VCaP (cell line): ENCODE measurements around the gene CDC5L.

Experiments used
- H3K27ac ChIP-seq: fragments of 450-650 bp; 2 replicates; pipeline ENCODE4 v1.5.1; 2017
- TF ChIP-seq, protein P1 (sequence below): fragments of 450-650 bp; conservative IDR thresholded peaks from 2 replicates; pipeline ENCODE4 v1.5.1; 2017; ENCODE audit warnings: mild to moderate bottlenecking, moderate library complexity

Gene CDC5L

DNA sequence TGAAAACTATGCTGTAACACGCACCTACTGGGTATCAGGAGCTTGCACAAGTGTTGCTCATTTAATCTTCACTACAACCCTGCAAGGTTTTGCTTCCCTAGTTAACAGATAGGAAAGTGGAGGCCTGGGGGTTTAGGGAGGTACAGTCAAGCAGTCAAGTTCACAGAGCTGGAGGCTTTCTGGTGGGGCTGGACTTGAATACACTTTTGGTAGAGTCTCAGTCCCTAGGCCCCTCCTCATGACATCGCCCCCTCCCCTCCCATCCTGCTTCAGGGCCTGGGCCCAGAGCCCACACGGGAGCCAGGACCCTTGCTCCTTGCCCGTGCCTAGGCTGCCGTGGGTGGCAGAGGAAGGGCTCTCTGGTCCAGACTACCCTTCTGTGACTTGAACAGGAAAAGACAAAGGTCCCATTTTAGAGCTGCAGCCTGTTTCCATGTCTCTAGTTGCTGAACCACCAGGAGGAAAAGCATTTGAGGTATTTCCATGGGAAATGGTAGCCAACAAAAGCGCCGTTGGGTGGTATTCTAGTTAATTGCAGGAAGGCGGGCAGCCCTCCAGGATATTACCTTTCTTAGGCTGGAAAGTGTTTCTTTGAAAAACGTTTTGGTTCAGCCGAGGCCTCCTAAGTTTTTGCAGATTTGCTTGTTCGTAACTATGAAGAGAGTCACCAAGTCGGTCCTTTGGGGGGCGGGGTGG lies 84.9 kb downstream of the CDC5L start:
- TF ChIP-seq, protein P1, sequence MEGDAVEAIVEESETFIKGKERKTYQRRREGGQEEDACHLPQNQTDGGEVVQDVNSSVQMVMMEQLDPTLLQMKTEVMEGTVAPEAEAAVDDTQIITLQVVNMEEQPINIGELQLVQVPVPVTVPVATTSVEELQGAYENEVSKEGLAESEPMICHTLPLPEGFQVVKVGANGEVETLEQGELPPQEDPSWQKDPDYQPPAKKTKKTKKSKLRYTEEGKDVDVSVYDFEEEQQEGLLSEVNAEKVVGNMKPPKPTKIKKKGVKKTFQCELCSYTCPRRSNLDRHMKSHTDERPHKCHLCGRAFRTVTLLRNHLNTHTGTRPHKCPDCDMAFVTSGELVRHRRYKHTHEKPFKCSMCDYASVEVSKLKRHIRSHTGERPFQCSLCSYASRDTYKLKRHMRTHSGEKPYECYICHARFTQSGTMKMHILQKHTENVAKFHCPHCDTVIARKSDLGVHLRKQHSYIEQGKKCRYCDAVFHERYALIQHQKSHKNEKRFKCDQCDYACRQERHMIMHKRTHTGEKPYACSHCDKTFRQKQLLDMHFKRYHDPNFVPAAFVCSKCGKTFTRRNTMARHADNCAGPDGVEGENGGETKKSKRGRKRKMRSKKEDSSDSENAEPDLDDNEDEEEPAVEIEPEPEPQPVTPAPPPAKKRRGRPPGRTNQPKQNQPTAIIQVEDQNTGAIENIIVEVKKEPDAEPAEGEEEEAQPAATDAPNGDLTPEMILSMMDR = no peak
- no peak overlapping the region for H3K27ac ChIP-seq

DNA sequence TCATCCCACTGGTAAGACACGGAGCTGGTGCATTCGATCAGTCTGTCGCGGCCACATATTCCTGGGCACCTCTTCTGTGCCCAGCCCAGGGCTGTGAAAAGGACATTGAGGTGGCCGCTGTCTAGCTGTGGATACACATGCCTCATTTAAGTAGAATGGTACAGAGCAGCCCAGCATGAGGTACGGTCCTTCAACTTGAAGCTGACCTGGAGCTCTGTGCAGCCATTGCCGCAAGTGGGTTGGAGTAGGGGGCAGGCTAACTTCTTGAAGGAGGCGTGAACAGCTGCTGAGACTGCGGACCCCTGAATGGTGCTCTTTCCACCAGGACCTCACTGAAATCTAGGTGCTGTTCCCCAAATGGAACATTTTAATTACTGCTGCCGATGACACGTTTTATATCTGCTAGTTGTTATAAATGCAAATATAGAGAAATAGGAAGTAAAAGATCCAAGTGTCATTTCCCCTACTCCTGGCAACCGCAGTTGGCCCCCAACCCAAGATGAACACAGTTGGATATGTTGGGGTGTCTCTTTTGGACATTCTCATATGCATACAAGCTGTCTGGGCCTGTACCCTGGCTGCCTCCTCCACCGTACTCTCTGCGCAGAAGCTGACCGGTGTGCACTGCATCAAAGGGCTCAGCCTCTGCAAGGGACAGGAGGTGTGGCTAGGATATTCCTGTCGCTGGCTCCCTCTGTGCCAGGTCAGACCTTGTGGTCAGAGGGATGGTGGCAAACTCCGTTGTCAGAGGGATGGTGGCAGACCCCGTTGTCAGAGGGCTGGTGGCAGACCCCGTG lies 86.1 kb downstream of the CDC5L start:
- H3K27ac ChIP-seq = no peak overlapping the region
- TF ChIP-seq, protein P1 = no peak

DNA sequence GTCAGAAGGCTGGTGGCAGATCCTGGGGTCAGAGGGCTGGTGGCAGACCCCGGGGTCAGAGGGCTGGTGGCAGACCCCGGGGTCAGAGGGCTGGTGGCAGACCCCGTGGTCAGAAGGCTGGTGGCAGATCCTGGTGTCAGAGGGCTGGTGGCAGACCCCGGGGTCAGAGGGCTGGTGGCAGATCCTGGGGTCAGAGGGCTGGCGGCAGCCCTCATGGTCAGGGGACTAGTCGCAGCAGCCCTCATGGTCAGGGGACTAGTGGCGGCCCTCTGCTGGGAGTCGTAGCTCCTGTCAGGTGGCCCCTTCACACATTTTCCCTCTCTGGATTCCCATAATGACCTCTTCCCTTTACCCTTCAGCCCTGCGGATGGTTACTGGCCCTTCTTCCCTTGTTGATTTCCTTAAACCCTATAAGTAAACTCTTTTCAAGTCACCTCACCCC lies 86.7 kb downstream of the CDC5L start:
- no peak overlapping the region for H3K27ac ChIP-seq
- TF ChIP-seq, protein P1 = no peak

DNA sequence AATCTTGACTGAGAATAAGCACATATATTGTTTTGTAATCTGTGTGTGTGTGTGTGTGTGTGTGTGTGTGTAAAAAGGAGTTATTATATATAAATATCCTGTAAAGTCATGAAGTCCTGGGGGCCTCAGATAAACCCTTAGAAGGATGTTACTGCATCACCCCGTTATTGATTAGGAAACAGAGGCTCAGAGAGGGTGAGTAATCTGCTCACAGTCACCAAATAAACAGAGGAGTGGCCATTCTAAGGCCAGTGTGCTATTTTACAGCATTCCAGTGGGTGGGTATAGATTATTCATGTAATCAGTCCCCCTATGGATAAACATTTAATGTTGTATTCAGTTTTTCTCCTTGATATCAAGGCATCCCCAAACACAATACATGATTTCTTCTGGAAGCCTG lies 87.1 kb downstream of the CDC5L start:
- no peak overlapping the region for H3K27ac ChIP-seq
- TF ChIP-seq, protein P1 = no peak

DNA sequence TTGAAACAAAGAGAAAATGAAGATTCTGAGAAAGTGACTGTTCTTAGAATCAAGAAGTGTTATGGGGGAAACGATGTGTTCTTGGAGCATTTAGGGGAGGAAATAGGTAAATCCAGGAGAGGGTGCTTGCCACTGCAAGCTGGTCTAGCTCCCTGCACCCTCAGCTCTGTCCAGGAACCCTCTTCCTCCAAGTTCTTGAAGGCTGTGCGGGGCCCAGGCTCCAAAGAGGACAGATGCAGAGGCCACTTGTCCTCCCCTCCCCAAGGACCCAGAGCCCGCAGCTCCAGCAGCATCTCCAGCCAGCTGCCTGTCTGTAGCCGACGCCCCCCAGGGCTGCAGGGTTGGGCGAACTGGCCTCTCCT lies 87.9 kb downstream of the CDC5L start:
- H3K27ac ChIP-seq = peak overlapping the region; percentile 65
- TF ChIP-seq, protein P1 = no peak

GRCh38 chr6:44475779-44476434 lies 88.4 kb downstream of the CDC5L start:
- TF ChIP-seq, protein P1 = peak; percentile 99
- H3K27ac ChIP-seq = peak overlapping the region; percentile 65

- TF ChIP-seq, protein P1 = no peak
Observed at GRCh38 chr6:44476849-44477248, 89.3 kb downstream of the CDC5L start.

More at GRCh38 chr6:44476849-44477248, 89.3 kb downstream of the CDC5L start:
- H3K27ac ChIP-seq = no peak overlapping the region
